Measurements from ENCODE around the gene UQCR11.

GRCh38 chr19:1576242-1577089 is 28.8 kb downstream of the UQCR11 start:
- no peak for TF ChIP-seq CTCF (conservative IDR thresholded peaks at IDR 0.05 in 1 of 2, IDR thresholded peaks at IDR 0.05 in 1 of 2; ENCODE audit: extremely low read depth in 1 of 2, insufficient read depth in 1 of 2, low read depth in 1 of 2, low read length in 2 of 2)
- no peak for TF ChIP-seq EZH2 (IDR thresholded peaks at IDR 0.05; ENCODE audit: borderline replicate concordance, low read length)

All from mammary epithelial cell (primary cell).